ENCODE results near the gene DLG2.

Gene DLG2

DNA sequence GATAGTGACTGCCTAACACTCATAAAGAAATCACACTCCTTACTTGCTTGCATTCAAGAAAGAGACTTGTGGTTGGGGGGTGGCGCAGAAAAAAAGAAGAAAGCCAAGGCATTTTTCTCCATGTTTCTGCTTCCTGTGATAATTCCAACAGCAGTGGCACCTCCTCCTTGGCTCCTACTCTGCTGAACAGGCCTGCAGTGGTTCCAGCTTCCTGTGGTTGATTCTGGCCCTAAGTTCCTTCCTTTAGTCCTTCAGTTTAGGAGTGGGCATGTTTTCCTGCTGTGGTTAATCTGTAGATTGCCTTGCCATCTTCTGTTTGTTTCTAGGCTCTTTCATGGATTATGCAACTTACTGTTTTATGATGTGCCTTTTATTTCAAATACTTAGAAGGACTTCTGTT is 940.4 kb downstream of the DLG2 start:
- DNase-seq (ENCODE audit: low spot score), result no peak
- in situ Hi-C loops (cut with MboI; ENCODE audit: low sequenced_read_pairs, unreplicated experiment), result no loop called here
- TF ChIP-seq, protein P1, sequence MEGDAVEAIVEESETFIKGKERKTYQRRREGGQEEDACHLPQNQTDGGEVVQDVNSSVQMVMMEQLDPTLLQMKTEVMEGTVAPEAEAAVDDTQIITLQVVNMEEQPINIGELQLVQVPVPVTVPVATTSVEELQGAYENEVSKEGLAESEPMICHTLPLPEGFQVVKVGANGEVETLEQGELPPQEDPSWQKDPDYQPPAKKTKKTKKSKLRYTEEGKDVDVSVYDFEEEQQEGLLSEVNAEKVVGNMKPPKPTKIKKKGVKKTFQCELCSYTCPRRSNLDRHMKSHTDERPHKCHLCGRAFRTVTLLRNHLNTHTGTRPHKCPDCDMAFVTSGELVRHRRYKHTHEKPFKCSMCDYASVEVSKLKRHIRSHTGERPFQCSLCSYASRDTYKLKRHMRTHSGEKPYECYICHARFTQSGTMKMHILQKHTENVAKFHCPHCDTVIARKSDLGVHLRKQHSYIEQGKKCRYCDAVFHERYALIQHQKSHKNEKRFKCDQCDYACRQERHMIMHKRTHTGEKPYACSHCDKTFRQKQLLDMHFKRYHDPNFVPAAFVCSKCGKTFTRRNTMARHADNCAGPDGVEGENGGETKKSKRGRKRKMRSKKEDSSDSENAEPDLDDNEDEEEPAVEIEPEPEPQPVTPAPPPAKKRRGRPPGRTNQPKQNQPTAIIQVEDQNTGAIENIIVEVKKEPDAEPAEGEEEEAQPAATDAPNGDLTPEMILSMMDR (IDR thresholded peaks at IDR 0.05; ENCODE audit: borderline replicate concordance, control extremely low read depth, extremely low read depth, insufficient read depth, missing control alignments), result no peak

- DNase-seq (ENCODE audit: low spot score), result no peak
- TF ChIP-seq, protein P1 (IDR thresholded peaks at IDR 0.05; ENCODE audit: borderline replicate concordance, control extremely low read depth, extremely low read depth, insufficient read depth, missing control alignments), result no peak
- in situ Hi-C loops (cut with MboI; ENCODE audit: low sequenced_read_pairs, unreplicated experiment), result no loop called here
These were observed 941.2 kb downstream of the DLG2 start for GRCh38 chr11:84685976-84686375.

DNA sequence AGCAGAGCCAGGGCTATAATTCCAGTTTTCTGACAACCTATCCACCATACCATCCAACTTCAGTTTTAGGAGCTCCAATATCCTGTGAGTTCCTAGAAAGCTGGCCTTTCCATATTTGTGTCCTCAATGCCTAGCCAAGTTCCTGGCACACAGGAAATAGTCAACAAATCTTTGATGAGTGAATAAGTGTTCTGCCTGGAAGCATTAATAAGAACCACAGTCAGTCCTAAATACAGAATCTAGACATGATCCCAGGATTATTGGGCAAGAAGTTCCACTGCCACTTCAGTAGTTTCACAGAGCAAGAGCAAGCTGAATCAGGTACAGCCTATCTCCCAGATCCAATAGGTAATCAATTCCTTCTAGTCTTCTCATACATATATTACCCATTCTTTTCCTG is 942.0 kb downstream of the DLG2 start:
- no peak for DNase-seq (ENCODE audit: low spot score)
- TF ChIP-seq, protein P1 (IDR thresholded peaks at IDR 0.05; ENCODE audit: borderline replicate concordance, control extremely low read depth, extremely low read depth, insufficient read depth, missing control alignments), result no peak
- in situ Hi-C loops (cut with MboI; ENCODE audit: low sequenced_read_pairs, unreplicated experiment), result no loop called here

DNA sequence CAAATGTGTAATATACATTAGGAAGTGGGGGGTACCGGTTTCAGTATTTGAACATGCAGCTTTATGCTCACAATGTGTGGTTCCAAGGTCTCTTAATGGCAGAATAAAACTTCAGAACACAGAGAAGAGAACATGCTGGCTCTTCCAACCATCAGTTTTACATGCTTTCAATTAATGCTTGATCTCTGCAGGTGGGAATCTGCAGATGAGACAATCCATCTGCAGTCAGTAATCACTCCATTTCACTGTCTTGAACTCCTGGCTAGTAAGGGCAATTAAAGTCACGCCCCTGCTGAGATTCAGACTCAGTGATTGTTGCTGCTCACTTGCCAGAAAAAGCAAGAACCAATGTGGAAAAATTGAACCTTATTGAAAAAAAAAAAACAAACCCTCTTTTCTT is 945.7 kb downstream of the DLG2 start:
- in situ Hi-C loops (cut with MboI; ENCODE audit: low sequenced_read_pairs, unreplicated experiment), result no loop called here
- TF ChIP-seq, protein P1 (IDR thresholded peaks at IDR 0.05; ENCODE audit: borderline replicate concordance, control extremely low read depth, extremely low read depth, insufficient read depth, missing control alignments), result no peak
- no peak for DNase-seq (ENCODE audit: low spot score)

DNA sequence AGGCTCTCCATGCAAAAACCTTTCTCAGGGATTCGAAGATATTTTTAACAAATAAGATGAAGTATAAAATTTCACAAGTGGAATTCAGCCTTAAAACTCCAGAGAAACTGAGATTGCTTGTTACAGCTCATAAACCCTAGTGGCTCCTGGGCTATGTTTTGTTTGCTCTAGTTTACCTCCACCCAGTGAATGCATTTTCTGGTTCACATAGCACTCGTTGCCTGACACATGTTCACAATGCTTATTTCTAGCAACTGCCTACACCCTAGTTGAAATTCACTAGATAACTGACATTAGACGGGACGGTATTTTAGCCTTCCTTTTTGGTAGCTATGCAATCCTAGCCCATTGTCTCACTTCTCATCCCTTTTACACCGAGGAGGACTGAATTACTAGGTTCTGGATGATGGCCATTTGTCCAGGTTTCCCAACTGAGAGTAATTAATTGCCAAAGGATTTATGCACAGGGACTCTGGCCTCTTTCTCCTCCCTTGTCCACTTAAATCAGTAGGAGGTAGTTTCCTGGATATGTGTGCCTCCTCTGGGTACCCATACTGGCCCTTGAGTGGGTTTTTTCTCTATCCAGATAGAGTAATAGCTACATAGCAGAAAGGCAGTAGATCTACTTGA is 951.6 kb downstream of the DLG2 start:
- no peak for DNase-seq (ENCODE audit: low spot score)
- TF ChIP-seq, protein P1 (IDR thresholded peaks at IDR 0.05; ENCODE audit: borderline replicate concordance, control extremely low read depth, extremely low read depth, insufficient read depth, missing control alignments), result no peak
- in situ Hi-C loops (cut with MboI; ENCODE audit: low sequenced_read_pairs, unreplicated experiment), result no loop called here

- TF ChIP-seq, protein P1 (IDR thresholded peaks at IDR 0.05; ENCODE audit: borderline replicate concordance, control extremely low read depth, extremely low read depth, insufficient read depth, missing control alignments), result no peak
- DNase-seq (ENCODE audit: low spot score), result no peak
- in situ Hi-C loops (cut with MboI; ENCODE audit: low sequenced_read_pairs, unreplicated experiment), result no loop called here
These were observed 953.4 kb downstream of the DLG2 start for GRCh38 chr11:84673753-84674152.
